ENCODE results near the gene ANKRD28. TPM values are rescaled to one million over a fixed set of nuclear protein-coding genes. Genes with fewer than 3 reads are reported as not detected.

Gene ANKRD28
- total and polyA plus RNA-seq, 2 of the 13 experiments (the other 11 are each of a cell fraction or from before 2014, with no cell fraction given), result 21.0 to 28.9 TPM

DNA sequence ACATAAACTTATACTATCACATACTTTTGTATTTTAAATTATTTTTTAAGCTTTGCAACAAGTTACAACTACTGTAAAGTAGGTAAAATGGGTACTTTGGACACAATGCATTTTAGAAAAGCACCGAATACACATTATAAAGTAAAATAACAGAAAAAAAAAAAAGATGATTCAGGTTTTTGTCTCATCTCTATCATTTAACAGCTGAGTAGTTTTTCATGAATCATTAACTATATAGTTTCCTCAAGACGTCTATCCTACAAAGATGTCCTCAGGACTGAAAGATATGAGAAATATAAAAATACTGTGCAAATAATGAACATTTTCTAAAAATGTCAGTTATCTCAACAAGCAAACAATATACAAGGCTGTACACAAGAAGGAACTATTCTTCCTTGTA is 46.9 kb downstream of the ANKRD28 start (continued):
- TF ChIP-seq, protein P1, sequence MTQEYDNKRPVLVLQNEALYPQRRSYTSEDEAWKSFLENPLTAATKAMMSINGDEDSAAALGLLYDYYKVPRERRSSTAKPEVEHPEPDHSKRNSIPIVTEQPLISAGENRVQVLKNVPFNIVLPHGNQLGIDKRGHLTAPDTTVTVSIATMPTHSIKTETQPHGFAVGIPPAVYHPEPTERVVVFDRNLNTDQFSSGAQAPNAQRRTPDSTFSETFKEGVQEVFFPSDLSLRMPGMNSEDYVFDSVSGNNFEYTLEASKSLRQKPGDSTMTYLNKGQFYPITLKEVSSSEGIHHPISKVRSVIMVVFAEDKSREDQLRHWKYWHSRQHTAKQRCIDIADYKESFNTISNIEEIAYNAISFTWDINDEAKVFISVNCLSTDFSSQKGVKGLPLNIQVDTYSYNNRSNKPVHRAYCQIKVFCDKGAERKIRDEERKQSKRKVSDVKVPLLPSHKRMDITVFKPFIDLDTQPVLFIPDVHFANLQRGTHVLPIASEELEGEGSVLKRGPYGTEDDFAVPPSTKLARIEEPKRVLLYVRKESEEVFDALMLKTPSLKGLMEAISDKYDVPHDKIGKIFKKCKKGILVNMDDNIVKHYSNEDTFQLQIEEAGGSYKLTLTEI (CRISPR knock-in tag; conservative IDR thresholded peaks at IDR 0.05), result no peak

DNA sequence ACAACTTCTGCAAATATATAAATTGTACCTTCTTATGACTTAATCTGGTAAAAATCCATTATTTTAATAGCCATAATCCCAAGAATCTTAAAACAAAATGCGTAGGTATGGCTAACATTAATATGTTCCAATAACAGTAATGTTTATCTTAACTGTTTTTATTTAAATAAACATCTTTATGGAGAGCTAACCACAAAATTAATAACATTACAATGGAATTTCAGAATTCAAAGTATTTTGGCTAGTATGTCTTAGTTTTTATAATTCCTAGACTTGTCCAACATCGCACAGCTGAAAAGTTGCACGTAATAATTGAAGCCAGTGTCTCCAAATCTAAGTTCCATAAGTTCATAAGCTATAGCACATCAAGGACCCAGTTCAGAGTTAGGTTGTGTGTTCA is 47.6 kb downstream of the ANKRD28 start:
- no peaks in the 10 kb centered on the region for H3K9me3 ChIP-seq (ENCODE audit: low read length)
- intact Hi-C loops (cut with micrococcal nuclease; ENCODE audit: unreplicated experiment), result no loop called here
- H4K20me1 ChIP-seq (ENCODE audit: insufficient read depth, low read length), result no peaks in the 10 kb centered on the region
- in situ Hi-C loops (cut with HindIII; ENCODE audit: extremely low pct_ligation_motif_present, low pct_unique_long_range_greater_than_20kb), result no loop called here
- H3K9ac ChIP-seq (ENCODE audit: insufficient read depth, low read depth, low read length), result no peak overlapping the region
- DNase-seq (ENCODE audit: low spot score) (no peak), ATAC-seq (no peak), FAIRE-seq (no peak)
- POLR2A ChIA-PET, result no interaction called here
- no peak overlapping the region for H3K27ac ChIP-seq (ENCODE audit: extremely low read length, insufficient read depth, low read length)
- no peak overlapping the region for H2AFZ ChIP-seq (ENCODE audit: low read length)
- peaks cover 11% of the 10 kb centered on the region for H3K4me1 ChIP-seq (ENCODE audit: insufficient read depth, low read length)
- H3K36me3 ChIP-seq (replicated peaks in 1 of 2; ENCODE audit: control insufficient read depth in 1 of 2, insufficient read depth in 2 of 2, low read length in 2 of 2), result peaks cover 4 to 22% of the 10 kb centered on the region in 2 experiments; a peak in 3 of 5 replicates
- CTCF ChIA-PET (ENCODE audit: low intra/inter-chr PET ratio, low total read pairs), result no interaction called here
- 98% methylated on average over 3 of the region's 3 CpGs for WGBS (ENCODE audit: low lambda C conversion rate)
- H3K27me3 ChIP-seq (ENCODE audit: control insufficient read depth in 1 of 2, insufficient read depth in 2 of 2, low read length in 2 of 2), result no peaks in the 10 kb centered on the region
- H3K4me3 ChIP-seq (replicated peaks in 1 of 3; ENCODE audit: insufficient read depth in 1 of 3, low read depth in 2 of 3, low read length in 3 of 3), result no peak overlapping the region
- no peaks in the 10 kb centered on the region for H3K79me2 ChIP-seq (ENCODE audit: insufficient read depth, low read length)
- BruUV-seq (replicated peaks), result no TSS peak
- no peak overlapping the region for H3K4me2 ChIP-seq (ENCODE audit: low read depth, low read length)
- TF ChIP-seq TERF1 (CRISPR knock-in tag; IDR thresholded peaks at IDR 0.05) (no peak), ZNF143 (CRISPR knock-in tag; IDR thresholded peaks at IDR 0.05) (no peak), ZFP82 (CRISPR knock-in tag; IDR thresholded peaks at IDR 0.05; ENCODE audit: borderline replicate concordance) (no peak), FOXM1 (CRISPR knock-in tag; IDR thresholded peaks at IDR 0.05) (no peak), ZNF772 (CRISPR knock-in tag; IDR thresholded peaks at IDR 0.05) (no peak), MTERF4 (CRISPR knock-in tag; IDR thresholded peaks at IDR 0.05) (no peak)
- TF ChIP-seq, protein P2, sequence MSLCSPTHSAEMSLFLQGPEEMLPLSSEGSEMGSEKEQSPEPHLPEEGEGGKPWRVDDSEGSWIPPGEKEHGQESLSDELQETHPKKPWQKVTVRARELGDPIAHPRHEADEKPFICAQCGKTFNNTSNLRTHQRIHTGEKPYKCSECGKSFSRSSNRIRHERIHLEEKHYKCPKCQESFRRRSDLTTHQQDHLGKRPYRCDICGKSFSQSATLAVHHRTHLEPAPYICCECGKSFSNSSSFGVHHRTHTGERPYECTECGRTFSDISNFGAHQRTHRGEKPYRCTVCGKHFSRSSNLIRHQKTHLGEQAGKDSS (CRISPR knock-in tag; IDR thresholded peaks at IDR 0.05; ENCODE audit: borderline replicate concordance, low read depth), result no peak
- TF ChIP-seq, protein P3, sequence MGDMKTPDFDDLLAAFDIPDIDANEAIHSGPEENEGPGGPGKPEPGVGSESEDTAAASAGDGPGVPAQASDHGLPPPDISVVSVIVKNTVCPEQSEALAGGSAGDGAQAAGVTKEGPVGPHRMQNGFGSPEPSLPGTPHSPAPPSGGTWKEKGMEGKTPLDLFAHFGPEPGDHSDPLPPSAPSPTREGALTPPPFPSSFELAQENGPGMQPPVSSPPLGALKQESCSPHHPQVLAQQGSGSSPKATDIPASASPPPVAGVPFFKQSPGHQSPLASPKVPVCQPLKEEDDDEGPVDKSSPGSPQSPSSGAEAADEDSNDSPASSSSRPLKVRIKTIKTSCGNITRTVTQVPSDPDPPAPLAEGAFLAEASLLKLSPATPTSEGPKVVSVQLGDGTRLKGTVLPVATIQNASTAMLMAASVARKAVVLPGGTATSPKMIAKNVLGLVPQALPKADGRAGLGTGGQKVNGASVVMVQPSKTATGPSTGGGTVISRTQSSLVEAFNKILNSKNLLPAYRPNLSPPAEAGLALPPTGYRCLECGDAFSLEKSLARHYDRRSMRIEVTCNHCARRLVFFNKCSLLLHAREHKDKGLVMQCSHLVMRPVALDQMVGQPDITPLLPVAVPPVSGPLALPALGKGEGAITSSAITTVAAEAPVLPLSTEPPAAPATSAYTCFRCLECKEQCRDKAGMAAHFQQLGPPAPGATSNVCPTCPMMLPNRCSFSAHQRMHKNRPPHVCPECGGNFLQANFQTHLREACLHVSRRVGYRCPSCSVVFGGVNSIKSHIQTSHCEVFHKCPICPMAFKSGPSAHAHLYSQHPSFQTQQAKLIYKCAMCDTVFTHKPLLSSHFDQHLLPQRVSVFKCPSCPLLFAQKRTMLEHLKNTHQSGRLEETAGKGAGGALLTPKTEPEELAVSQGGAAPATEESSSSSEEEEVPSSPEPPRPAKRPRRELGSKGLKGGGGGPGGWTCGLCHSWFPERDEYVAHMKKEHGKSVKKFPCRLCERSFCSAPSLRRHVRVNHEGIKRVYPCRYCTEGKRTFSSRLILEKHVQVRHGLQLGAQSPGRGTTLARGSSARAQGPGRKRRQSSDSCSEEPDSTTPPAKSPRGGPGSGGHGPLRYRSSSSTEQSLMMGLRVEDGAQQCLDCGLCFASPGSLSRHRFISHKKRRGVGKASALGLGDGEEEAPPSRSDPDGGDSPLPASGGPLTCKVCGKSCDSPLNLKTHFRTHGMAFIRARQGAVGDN (CRISPR knock-in tag; IDR thresholded peaks at IDR 0.05), result no peak

Measured in HepG2 (cell line).